ENCODE data around the gene ADAMTSL2. TPM values are rescaled to one million over a fixed set of nuclear protein-coding genes. Genes with fewer than 3 reads are reported as not detected.

Gene ADAMTSL2
- total and polyA plus RNA-seq, 2 of the 13 experiments (the other 11 are each of a cell fraction or from before 2014, with no cell fraction given), result 1.9 to 3.8 TPM

DNA sequence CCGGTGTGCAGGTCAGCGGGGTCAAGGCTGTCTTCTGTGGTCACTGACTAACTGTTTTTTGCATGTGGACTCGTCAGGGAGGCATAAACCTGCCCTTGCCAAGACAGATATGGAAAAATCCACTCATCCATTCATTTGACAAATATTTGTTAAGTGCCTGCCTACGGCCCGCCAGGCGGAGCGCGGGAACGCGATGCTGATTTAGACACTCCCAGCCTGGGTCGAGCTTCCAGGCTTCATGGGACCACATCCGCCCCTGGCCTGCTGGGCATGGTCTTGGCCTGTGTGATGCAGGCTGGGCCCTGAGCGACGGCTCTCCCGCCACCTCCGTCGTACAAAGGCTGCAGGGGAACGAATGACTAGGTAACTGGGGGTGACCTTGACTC, 27.9 kb upstream of the ADAMTSL2 start (continued):
- 0 out of 2 replicates have a peak, but pooled peaks have one; percentile 26 for TF ChIP-seq ETV6 (CRISPR knock-in tag; conservative IDR thresholded peaks at IDR 0.05)
- TF ChIP-seq MATR3 (CRISPR knock-in tag; IDR thresholded peaks at IDR 0.05), result no peak
- no peak for TF ChIP-seq EZH2 (conservative IDR thresholded peaks at IDR 0.05; ENCODE audit: low read depth, low read length)
- TF ChIP-seq ZNF138 (CRISPR knock-in tag; IDR thresholded peaks at IDR 0.05; ENCODE audit: low read depth), result peak; percentile 70; the same call in 1 of the 2 replicates
- TF ChIP-seq DNMT3B (CRISPR knock-in tag; conservative IDR thresholded peaks at IDR 0.05), result no peak
- TF ChIP-seq ZNF317 (CRISPR knock-in tag; IDR thresholded peaks at IDR 0.05), result peak; percentile 70; the same call in 1 of the 2 replicates
- TF ChIP-seq, protein P1, sequence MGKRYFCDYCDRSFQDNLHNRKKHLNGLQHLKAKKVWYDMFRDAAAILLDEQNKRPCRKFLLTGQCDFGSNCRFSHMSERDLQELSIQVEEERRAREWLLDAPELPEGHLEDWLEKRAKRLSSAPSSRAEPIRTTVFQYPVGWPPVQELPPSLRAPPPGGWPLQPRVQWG (CRISPR knock-in tag; IDR thresholded peaks at IDR 0.05; ENCODE audit: borderline replicate concordance, low read depth), result no peak
- no peak for TF ChIP-seq PBX2 (CRISPR knock-in tag; IDR thresholded peaks at IDR 0.05)
- TF ChIP-seq KLF13 (CRISPR knock-in tag; IDR thresholded peaks at IDR 0.05), result no peak
- no peak for TF ChIP-seq ZNF20 (CRISPR knock-in tag; IDR thresholded peaks at IDR 0.05)
- TF ChIP-seq ZNF496 (CRISPR knock-in tag; IDR thresholded peaks at IDR 0.05; ENCODE audit: insufficient replicate concordance), result no peak
- no peak for TF ChIP-seq RARG (CRISPR knock-in tag; IDR thresholded peaks at IDR 0.05; ENCODE audit: low read depth)
- TF ChIP-seq ZNF710 (CRISPR knock-in tag; IDR thresholded peaks at IDR 0.05; ENCODE audit: borderline replicate concordance), result no peak
- no peak for TF ChIP-seq TCF7L2 (IDR thresholded peaks at IDR 0.05; ENCODE audit: low read depth, low read length)
- no peak for TF ChIP-seq MAZ (IDR thresholded peaks at IDR 0.05; ENCODE audit: borderline replicate concordance, low read depth, low read length)
- peak; percentile 90 for TF ChIP-seq MAZ (CRISPR knock-in tag; IDR thresholded peaks at IDR 0.05; ENCODE audit: low read depth)
- peak; percentile 78 for TF ChIP-seq ZNF605 (CRISPR knock-in tag; IDR thresholded peaks at IDR 0.05)
- TF ChIP-seq SRF (IDR thresholded peaks at IDR 0.05; ENCODE audit: low read depth, low read length), result no peak
- no peak for TF ChIP-seq ZNF83 (CRISPR knock-in tag; IDR thresholded peaks at IDR 0.05; ENCODE audit: borderline replicate concordance)
- TF ChIP-seq ZFP41 (CRISPR knock-in tag; IDR thresholded peaks at IDR 0.05; ENCODE audit: borderline replicate concordance), result peak; percentile 34; the same call in 1 of the 2 replicates
- peak; percentile 69; the same call in 1 of the 2 replicates for TF ChIP-seq ESRRA (CRISPR knock-in tag; IDR thresholded peaks at IDR 0.05; ENCODE audit: low read depth)
- TF ChIP-seq ZSCAN30 (CRISPR knock-in tag; IDR thresholded peaks at IDR 0.05), result no peak; the same call in 1 of the 2 replicates
- peak; percentile 20; the same call in 1 of the 2 replicates for TF ChIP-seq PHF8 (CRISPR knock-in tag; IDR thresholded peaks at IDR 0.05)
- no peak for TF ChIP-seq HOXA9 (CRISPR knock-in tag; IDR thresholded peaks at IDR 0.05; ENCODE audit: borderline replicate concordance)
- no peak for TF ChIP-seq HNRNPH1 (optimal IDR thresholded peaks at IDR 0.05; ENCODE audit: low read depth, low read length)
- no peak for TF ChIP-seq ZNF883 (CRISPR knock-in tag; IDR thresholded peaks at IDR 0.05; ENCODE audit: not compliant biosample characterization)
- TF ChIP-seq PITX1 (CRISPR knock-in tag; IDR thresholded peaks at IDR 0.05), result peak; percentile 71
- TF ChIP-seq, protein P2, sequence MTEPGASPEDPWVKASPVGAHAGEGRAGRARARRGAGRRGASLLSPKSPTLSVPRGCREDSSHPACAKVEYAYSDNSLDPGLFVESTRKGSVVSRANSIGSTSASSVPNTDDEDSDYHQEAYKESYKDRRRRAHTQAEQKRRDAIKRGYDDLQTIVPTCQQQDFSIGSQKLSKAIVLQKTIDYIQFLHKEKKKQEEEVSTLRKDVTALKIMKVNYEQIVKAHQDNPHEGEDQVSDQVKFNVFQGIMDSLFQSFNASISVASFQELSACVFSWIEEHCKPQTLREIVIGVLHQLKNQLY (CRISPR knock-in tag; IDR thresholded peaks at IDR 0.05), result no peak
